GM18873 (cell line): ENCODE results near the gene GPI.
"Not testable (repeated sequence)": the region's sequence is repeated elsewhere in the genome, so short reads cannot be mapped to it uniquely, and the experiment has no call there.

Experiments
- ATAC-seq: cut with Tn5 transposase; IDR thresholded peaks from one replicate; pipeline ENCODE4 v1.9.1; 2021; ENCODE audit warnings: mild to moderate bottlenecking, moderate library complexity, moderate number of reproducible peaks; ENCODE audit not compliant: unreplicated experiment, low FRiP score

GPI gene

DNA sequence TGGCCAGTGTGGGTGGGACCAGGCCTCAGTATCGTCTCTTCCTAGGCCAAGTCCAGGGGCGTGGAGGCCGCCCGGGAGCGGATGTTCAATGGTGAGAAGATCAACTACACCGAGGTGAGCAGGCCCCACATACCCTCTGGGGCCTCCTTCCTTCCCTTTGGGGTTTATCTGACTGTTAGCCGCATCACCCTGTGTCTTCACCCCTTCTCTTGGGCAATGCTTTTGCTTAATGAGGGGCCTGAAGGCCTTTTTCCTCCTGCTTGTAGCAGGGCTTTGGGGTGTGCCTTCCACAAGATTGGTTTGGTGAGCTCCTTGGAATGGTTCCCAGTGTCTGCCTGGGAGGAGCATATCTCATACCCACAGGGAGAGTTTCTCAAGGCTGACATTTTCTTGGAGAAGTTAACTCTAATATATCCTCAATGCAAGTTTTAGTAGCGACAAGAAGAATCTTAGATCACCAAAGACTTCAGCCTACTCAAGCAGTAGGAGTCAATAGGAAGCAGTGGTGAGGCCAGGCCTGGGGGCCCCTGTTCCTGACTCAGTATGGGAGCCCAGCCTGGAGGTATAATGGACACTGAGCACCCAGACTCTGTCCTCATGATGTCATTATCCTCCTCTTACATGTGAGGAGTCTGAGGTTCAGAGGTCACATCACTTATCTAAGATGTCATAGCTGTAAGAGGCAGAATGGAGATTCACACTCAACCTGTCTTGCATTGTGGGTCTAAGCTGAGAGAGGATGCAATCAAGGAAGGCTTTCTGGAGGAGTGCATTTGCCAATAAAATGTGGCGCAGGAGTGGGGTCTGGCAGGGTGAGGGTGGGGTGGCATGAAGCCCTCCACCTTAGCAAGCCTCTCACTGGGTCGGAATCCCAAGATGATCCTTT is 2.0 kb downstream of the GPI start:
- no peak for ATAC-seq

DNA sequence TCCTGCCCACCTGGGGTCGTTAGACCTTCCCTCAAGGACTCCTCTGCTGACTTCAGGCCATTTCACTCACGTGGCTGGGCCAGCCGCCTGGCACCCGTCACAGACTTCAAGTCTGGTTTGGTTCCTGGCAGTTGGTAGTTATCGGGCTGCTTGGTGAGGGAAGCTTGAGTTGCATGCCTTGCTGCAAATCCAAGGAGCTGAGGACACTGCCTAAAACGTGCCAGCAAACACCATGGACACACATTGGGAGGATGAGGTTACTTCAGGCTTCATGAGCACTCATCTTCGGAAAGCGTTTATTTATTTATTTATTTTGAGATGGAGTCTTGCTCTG is 2.6 kb downstream of the GPI start:
- ATAC-seq, result no peak

DNA sequence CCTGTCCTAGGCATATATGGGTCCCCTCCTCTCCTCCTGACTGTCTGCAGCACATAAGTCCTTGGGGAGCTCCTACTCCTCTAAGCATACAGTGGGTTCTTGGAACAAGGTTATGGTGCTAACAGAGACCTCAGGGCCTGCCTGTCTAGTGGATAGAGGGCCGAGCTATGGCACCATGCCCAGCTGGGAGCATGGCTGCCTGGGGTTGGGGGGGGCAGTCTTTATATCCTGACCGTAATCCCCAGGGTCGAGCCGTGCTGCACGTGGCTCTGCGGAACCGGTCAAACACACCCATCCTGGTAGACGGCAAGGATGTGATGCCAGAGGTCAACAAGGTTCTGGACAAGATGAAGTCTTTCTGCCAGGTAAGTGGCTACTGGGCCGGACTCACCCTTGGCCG is 3.3 kb downstream of the GPI start:
- no peak for ATAC-seq

DNA sequence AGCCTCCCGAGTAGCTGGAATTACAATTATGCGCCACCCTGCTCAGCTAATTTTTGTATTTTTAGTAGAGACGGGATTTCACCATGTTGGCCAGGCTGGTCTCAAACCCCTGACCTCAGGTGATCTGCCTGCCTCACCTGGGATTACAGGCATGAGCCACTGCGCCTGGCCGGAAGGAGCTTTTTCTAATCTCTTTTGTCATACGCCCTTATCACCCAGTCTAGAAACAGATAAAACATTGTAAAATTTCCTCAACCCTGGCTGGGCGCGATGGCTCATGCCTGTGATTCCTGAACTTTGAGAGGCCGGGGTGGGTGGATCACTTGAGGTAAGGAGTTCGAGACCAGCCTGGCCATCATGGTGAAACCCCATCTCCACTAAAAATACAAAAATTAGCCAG is 4.2 kb downstream of the GPI start:
- ATAC-seq, result not testable (repeated sequence)

DNA sequence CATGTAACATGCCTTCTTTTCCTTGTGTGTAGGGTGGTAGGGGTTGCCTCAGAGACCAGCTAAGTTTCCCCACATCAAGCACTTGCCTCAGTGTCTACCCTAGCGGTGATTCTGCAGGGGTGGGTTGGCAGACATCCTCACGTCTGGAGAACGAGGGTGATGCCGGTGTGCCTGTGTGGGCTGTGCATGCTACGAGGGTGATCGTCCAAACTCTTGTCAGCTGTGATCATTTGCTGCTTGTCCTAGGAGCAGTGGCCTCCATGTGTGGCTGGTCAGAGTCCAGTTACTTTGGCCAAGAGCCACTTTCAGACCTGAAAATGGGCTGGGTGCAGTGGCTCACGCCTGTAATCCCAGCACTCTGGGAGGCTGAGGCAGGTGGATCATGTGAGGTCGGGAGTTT is 5.1 kb downstream of the GPI start:
- ATAC-seq, result no peak

DNA sequence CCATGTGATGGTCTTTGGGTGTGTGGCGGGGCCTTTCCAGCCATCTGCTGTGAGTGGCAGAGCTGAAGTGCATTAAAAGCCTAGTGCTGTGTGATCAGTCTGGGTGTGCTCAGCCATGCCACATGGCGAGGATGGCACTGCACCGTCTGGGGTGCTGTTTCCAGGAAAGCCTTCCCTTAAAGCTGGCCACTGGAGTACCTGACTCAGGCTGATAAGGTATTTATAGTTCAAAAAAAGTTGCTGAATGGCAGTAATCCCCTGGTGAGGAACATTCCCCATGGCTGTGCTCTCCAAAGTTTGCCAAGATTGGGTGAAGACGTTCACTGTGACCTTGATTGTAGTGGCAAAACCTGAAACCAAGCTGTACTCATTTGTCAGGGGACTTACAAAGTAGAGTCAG is 6.0 kb downstream of the GPI start:
- no peak for ATAC-seq

DNA sequence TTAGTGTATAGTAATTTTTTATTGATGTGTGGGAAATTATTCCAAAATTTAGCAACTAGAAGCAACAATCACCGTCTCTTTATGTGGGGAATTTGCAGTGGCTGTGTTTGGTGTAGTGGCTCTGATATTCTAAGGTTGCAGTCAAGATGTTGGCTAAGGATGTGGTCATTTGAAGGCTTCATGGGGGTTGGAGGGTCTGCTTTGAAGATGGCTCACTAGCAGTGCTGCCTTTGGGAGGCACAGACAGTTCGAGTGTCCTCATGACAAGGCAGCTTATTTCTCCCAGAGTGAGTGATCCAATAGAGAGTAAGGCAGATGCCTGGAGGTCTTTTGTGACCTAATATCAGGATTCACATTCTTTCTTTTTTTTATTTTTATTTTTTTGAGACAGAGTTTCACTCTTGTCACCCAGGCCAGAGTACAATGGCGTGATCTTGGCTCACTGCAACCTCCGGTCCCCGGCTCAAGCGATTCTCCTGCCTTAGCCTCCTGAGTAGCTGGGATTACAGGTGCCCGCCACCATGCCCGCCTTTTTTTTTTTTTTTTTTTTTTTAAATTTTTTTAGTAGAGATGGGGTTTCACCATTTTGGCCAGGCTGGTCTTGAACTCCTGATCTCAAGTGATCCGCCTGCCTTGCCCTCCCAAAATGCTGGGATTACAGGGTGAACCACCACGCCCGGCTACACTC is 8.7 kb downstream of the GPI start:
- no peak for ATAC-seq

DNA sequence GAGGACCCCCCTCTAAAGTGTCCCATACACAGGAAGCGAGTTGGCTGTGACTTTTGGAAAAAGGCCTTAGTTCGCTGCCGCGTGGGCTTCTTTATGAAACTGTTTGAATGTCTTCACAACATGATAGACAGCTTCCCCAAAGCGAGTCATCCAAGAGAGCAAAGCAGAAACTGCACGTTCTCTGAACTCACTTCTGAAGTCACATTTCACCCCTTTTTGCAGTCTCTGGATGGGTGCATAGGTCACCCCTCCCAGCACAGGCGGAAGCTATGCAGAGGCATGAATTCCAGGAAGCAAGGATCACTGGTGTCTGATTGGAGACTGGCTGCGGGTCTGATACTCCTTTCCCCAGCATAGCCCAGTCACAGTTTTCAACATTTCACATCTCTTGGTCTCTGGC is 10.6 kb downstream of the GPI start:
- no peak for ATAC-seq

DNA sequence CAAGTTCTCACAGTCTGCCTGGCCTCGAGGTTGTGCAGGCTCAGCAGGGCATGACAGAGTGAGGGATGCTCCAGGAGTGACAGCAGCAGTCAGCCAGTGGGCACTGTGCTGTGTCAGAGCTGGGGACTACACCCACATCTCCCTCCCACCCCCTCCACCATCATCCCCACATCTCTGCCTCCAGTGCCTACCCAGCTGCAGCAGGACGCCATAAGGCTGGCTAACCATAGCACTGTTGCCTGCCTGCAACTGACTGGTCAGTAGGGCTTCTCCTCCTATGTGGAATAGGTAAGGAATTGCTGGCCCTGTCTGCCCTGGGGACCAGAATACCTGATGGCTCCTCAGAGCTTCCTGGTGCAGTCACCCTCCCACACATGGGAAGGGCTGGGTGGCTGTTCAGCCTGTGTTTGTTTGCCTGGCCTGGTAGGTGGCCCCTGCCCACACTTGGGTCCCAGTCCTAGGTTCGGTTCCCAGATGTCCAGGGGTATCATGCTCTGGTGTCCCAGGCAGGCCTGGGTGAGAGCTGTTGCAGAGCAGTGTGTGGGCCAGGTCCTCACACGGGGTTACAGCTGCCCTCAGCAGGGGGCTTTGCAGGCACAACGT is 15.7 kb downstream of the GPI start:
- no peak for ATAC-seq

DNA sequence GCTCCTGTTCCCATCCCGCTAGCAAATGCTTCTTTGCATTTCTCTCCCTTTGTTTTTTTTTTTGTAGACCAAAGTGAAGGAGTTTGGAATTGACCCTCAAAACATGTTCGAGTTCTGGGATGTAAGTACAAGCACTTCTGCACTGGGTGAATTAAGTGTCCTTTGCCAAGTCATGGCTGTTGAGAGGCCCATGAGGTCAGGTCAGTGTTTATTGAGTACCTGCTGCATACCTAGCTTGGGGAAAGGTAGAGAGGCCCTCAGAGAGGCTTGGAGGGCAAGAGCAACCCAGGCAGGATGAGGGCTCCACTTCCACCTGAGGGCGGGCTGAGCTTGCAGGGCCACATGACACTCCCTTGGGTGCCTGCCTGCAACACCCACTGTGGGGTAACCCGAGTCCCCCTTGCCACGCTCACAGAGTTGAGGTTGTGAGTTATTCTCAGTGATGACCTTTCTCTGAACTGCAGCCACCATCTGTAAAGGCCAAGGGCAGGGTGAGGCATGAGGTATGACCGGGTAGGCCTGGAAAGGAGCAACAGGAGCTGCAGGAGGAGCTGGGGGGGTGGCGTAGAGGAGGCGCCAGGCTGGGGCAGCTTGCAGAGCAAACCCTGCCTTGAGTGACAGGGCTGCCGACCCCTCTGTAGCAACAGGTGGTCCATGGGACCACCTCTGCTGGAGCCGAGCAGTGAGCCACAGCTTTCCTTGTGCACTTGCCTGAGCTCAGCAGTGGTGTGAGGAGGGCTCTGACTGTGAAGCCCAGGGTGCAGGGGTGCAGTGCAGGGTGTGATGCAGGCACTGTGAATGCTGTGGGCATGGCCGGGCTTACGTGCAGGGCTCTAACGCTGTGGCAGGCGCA is 16.6 kb downstream of the GPI start:
- no peak for ATAC-seq

DNA sequence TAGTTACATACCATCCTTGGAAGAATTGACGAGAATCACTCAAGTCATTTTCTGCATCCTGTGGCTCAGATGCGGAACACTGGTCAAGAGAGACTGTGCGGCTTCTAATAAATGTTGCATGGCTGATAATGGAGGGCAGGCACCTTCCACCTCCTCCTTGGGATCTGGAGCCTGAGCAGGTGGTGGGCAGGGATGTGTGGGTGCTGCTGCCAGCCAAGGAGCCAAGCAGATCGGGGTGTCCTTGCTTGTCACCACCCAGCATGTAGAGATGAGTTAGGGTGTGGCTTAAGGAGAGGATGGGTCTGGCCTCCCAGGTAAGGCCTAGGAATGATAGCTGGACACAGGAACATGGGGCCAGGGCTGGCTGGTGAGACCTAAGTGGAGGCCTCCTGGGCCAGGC is 17.5 kb downstream of the GPI start:
- ATAC-seq, result no peak

DNA sequence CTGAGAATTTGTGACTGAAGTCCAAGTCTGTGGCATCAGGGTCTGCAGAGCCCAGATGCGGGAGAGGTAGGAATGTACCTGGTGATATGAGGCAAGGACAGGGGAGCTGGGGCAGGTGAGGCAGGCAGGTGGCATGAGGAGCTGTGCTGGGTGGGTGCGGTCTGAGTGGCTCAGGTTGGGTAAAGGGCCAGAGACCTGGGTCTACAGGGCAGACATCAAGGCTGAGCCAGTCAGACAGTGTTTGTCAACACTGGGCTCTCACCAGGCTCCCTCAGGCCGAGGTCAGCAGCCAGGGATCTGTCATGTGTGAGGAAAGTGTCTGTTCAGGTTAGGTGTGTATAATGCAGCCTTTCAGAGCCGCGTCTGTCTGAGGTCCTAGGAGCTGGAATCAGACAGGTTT is 18.6 kb downstream of the GPI start:
- no peak for ATAC-seq

DNA sequence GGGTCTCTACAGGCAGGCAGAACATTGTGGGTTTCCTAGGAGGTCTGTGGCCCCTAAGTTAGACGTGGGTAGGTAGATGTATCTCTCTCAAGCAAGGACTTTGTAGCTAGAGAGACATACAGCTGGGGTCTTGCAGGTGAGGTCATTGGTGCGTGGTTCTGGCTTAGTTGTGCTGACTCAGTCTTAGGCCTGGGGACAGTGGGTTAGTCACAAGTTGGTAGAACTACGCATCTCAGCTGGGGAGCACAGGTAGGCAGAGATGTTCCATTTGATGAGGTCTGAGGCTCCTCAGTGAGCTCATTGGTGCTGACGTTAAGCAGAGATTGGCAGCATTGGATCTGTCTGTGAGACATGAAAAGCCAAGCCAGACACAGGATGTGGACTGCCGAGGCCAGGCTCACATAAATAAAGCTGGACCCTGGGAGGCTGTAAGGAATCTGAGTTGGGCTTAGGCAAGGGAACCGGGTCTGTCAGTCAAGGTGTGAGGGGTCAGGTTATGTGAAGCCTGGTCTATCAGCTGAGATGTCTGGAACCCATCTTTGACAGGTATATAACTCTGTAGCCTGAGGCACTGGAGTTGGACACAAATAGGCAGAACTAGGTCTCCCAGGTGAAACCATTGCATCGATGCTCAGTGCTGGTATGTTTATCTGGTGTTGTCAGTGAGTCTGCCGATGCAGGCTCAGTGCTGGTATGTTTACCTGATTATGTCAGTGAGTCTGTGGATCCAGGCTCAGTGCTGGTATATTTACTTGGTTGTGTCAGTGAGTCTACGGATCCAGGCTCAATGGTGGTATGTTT is 21.8 kb downstream of the GPI start:
- ATAC-seq, result no peak

DNA sequence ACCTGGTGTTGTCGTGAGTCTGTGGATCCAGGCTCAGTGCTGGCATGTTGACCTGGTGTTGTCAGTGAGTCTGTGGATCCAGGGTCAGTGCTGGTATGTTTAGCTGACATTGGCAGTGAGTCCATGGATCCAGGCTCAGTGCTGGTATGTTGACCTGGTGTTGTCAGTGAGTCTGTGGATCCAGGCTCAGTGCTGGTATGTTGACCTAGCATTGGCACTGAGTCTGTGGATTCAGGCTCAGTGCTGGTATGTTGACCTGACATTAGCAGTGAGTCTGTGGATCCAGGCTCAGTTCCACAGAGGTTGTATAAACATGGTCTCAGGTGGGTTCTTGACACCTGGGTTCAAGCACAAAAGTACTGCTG is 22.4 kb downstream of the GPI start:
- ATAC-seq, result no peak

DNA sequence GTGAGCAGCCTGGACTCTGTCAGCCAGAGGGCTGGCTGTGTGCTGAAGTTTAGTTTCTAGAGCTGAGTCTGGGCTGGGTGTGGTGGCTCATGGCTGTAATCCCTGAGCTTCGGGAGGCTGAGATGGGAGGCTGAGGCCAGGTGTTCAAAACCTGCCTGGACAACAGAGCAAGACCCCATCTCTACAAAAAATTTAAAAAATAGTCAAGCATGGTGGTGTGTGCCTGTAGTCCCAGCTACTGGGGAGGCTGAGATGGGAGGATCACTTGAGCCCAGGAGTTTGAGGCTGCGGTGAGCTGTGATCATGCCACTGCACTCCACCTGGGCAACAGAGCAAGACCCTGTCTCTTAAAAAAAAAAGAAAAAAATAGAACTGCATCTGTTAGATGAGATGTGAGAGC is 23.7 kb downstream of the GPI start:
- not testable (repeated sequence) for ATAC-seq

DNA sequence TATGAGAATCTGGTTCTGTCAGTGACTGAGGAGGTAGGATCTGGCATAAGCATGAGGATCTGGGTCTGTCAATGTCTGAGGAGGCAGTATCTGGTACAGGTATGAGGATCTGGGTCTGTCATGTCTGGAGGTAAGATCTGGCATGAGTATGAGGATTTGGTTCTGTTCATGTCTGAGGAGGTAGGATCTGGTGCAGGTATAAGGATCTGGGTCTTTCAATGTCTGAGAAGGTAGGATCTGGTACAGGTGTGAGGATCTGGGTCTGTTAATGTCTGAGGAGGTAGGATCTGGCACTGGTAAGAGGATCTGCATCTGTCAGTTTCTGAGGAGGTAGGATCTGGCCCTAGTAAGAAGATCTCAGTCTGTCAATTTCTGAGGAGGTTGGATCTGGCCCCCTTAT is 26.8 kb downstream of the GPI start:
- no peak for ATAC-seq

DNA sequence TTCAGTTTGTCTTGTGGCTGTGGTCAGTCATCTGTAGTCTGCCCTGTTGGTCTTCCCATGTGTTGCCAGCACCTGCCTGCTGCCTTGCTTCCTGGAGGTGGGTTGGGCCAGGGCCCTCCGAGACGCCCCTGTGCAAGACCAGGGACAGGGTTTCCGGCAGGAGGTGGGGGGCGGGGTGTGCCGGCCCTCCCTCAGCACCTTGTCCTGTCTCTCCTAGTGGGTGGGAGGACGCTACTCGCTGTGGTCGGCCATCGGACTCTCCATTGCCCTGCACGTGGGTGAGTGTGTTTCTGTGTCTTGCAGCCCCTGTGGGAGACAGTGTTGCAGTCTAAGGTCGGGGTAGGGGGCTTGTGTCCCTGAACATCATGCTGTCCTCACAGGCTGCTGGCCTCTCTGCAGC is 28.0 kb downstream of the GPI start:
- ATAC-seq, result no peak

DNA sequence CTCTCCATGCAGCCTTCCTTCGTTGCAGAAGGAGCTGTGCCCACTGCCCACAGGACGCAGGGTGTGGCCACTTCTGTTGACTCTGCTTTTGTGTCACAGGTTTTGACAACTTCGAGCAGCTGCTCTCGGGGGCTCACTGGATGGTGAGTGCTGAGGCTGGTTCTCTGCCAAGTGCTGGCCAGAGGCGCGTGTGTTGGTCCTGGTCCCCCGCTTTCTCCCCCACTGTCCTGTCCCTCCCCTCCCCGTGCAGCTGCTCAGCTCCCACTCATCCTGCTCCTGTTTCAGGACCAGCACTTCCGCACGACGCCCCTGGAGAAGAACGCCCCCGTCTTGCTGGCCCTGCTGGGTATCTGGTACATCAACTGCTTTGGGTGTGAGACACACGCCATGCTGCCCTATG is 28.6 kb downstream of the GPI start:
- ATAC-seq, result no peak

DNA sequence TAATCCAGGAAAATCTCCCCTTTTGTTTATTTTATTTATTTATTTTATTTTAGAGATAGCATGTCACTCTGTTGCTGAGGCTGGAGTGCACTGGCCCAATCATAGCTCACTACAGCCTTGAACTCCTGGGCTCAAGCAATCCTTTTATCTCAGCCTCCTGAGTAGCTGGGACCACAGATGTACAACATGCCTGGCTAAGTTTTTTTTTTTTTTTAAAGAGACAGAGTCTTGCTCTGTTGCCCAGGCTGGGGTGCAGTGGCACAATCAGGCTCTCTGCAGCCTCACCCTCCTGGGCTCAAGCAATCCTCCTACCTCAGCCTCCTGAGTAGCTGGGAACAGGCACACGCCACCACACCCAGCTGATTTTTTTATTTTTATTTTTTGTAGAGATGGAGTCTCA is 32.9 kb downstream of the GPI start:
- ATAC-seq, result no peak

DNA sequence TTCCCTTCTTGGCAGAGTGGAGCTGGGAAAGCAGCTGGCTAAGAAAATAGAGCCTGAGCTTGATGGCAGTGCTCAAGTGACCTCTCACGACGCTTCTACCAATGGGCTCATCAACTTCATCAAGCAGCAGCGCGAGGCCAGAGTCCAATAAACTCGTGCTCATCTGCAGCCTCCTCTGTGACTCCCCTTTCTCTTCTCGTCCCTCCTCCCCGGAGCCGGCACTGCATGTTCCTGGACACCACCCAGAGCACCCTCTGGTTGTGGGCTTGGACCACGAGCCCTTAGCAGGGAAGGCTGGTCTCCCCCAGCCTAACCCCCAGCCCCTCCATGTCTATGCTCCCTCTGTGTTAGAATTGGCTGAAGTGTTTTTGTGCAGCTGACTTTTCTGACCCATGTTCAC is 34.9 kb downstream of the GPI start:
- no peak for ATAC-seq
